Epidermal melanocyte (primary cell): ENCODE measurements around the gene CAPG.
A peak's percentile ranks its signal among the peaks of the same experiment; 100 is the strongest.
"Not testable (repeated sequence)": the region's sequence is repeated elsewhere in the genome, so short reads cannot be mapped to it uniquely, and the experiment has no call there.

ENCODE experiments used
- DNase-seq: peaks from one replicate; pipeline ENCODE4 v3.0.0; 2011; ENCODE audit warnings: low spot score; ENCODE audit not compliant: insufficient read length

The CAPG gene

DNA sequence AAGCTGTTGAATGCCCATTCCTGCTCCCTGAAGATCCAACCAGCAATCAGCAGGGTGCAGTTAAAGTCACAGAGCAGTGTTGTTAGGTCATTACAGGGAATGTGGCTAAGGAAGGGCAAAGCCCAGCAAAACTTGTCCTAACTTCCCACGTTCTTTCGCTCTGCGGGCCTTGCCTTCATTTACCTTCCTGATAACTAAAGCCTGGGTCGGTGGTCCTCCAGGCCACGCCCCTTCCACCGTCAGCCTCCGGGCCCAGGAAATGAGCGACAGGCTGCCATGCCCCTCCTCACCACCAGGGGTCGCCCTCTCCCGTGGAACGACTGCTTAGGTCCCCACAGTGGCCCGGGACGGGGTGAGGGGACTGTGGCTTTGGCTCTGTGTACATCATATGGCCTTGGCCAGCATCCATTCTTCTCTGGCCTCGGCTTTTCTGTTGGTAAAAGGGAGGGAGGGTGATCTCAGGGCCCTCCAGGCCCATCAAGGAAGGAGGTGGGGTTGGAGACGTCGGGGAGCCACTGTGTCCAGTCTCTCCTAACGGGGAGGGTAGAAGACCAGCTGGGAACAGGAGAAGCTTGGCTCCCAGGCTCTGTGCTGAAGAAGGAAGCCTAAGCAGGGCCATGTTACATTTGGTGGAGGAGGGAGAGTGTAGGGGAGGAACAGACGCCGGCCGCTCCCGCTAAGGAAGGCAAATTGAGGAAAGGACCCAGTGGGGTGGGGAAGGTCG is 10.5 kb upstream of the CAPG start:
- peak; percentile 84 for DNase-seq

DNA sequence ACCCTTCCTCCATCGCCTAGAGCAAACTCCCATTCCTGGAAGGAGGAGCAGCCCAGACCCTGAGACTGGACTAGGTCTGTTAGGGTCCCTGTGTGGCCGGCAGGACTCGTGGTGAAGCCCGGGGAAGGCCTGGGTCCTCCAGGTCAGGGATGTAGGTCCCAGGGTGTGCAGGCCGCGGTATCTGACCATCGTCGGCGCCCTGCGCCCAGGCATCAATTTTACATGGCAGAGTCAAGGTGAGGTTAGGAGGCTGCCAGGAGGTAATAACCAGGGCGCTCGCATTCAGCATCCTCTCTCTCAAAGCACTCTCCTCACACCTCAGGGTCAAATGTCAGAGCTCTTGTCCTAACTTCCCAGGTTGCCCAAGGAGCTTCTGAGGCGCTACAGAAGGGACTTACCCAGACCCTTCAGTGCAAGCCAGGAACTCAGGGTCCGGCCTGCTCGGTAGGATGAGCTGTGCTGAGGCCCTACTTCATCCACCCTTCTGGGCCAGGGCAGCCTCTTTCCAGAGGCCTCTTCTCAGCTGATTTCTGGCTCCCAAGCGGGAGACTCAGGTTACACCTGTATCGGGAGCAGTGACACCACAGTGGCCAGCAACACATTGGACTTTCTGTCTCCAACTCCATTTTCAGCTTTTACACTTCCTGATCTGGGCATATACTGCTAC is 9.0 kb upstream of the CAPG start:
- no peak for DNase-seq

DNA sequence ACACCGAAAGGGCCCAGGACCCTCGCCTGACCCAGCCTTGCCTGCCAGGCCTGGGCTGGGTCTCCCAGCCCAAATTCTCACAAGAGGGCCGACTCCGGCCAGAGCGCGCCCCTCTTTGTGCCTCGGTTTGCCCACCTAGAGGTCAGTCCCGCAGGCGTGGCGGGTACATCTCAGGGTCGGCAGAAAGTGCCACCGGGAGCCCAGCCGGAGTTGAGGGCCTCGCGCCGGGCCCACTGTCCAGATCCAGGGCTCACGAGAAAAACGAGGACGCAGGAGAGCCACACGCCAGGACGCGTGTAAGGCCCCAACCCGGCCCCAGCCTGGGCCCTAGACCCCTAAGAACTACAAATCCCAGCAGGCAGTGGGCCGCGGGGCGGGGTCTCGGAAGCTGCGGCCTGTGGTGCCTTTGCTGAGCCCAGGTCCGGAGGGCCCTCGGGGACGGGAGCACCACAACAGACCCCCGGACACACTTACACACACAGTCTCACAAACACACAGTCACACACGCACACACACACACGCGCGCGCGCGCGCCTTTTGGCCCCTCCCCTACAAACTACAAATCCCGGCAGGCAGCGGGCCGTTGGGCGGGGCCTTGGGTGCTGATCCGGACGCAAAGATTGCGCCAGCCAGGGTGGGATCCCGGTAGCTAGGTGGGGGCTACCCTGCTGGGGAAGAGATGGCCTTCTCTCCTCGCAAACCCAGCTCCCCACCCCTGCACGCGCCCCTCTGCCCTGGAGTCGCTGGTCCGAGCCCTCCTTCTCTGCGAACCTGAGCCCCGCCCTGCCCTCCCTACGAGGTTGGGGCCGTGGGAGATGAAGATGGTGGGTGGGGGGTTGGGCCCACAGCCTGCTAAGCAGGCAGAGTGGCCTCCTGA is 8.2 kb upstream of the CAPG start, which contains the start of gene SH2D6:
Gene SH2D6 (plus strand): TSS at position 583 of the 877 bp plus-strand sequence. CDS start 10,752 bp downstream, outside the sequence.
- DNase-seq: peak; percentile 84

DNA sequence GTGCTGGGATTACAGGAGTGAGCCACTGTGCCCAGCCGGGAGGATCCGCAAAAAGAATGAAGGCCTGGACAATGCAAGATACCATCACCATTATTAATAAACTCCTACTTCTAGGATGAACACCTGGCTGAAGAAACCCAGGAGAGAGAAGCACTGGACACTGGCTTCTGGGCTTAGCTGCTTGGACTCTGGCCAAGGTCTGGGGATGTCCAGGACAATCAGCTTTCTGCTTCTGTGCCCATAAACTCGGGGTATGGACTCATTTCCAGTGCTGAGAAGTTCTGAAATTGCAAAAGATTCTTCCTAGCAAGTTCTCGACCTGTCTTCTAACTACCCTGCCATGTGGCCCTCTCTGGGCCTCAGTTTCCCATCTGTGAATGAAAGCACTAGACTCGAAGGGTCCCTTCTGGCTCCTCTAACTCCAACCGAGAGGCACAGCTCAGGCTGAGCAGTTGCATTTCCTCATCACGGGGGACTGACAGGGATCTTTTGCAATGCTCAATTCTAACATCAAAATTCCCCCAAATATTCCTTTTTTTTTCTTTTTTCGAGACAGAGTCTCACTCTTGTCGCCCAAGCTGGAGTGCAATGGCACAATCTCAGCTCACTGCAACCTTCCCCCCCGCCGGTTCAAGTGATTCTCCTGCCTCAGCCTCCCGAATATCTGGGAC is 5.9 kb upstream of the CAPG start:
- DNase-seq: no peak

DNA sequence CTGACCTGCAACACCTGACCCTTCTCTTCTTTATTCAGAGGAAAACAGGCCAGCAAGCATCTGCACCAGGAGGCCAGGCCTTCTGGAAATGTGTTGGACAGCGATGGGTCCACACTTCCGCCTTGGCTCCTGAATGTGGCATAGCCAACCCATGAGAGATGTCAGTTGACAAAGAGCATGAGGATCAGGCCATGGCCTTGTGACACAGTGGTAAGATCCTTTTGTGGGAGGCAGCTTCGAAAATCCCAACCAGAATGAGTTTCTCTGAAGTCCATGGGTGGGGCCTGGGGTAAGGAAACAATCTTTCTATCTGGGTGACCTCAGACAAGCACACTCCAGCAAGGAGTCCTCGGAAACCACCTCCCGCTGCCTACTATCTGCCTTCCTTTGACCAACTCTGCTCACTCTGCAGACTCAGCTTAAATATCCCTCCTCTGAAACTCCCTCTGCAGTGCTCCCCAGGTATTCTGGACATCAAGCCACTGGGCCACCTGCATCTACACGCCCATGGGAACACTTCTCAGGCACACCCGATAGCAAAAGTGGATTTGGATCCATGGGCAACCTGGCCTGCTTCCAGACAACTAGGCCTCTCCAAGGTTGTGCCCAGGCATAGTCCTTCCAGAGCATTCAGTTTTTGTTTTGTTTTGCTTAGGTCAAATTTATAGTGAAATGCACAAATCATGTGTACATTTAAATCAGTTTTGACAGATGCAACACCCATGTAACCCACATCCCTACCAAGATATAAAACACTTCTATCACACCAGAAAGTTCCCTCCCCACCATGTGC is 4.8 kb upstream of the CAPG start:
- DNase-seq: no peak

DNA sequence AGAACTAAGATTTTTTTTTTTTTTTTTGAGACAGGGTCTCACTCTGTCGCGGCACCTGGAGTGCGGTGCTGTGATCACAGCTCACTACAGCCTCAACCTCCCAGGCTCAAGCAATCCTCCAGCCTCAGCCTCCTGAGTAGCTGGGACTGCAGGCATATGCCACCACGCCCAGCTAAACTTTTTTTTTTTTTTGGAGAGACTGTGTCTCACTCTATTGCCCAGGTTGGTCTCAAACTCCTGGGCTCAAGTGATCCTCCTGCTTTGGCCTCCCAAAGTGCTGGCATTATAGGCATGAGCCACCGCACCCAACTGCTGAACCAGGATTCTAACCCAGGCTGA is 4.2 kb upstream of the CAPG start:
- DNase-seq: not testable (repeated sequence)

DNA sequence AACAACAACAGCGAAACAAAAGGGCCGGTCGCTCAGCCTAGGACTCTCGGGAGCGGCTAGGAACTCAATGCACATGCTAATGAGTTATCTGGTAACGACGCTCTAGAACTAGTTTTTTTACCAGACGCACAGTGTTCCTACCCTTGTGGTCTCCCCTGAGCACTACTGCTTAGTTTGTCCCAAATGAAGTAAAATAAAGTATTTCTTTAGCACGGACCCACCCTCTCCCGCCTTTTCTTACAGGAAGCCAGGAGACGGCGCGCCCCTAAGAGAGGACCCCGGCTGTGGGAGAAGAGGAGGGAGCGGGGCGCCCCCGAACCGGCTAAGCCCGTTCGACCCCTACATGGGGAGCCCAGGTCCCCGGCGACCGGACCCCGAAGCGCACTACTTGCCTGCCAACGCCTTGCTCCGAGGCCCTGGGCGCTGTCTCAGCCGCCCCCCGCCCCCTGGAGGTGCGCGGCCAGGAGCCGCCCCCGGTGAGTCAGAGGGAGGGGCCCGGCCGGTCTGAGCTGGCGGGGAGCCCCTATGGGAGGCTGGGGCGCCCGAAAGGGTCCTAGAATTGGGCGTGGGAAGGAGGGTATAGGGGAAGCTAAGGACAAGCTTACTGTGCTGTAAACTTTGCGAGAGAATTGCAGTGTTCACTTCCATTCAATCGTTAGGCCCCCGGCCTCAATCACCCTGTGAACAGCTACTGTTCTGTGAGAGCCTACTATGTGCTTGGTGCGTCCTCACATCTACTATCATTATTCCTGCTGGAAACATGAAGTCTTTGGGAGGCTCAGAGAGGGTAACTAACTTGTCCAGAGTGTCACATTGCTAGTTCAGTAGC is 3.6 kb upstream of the CAPG start:
- DNase-seq: no peak

DNA sequence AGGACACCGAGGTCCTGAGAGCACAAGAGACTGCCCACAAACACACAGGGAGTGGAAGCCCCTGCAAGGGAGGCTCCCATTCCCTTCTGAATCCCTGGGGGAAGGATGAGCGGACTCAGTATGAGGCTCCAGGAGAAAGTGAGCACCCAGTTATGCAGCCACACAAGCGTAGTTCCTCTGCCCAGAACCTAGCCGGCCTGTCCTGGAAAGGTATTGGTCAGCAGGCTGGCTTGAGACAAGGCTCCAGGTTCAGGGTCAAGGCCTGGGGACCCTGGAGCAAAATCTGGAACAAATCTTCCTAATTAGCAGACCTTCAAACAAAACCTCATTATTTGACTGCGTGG is 1.2 kb upstream of the CAPG start:
- DNase-seq: no peak

DNA sequence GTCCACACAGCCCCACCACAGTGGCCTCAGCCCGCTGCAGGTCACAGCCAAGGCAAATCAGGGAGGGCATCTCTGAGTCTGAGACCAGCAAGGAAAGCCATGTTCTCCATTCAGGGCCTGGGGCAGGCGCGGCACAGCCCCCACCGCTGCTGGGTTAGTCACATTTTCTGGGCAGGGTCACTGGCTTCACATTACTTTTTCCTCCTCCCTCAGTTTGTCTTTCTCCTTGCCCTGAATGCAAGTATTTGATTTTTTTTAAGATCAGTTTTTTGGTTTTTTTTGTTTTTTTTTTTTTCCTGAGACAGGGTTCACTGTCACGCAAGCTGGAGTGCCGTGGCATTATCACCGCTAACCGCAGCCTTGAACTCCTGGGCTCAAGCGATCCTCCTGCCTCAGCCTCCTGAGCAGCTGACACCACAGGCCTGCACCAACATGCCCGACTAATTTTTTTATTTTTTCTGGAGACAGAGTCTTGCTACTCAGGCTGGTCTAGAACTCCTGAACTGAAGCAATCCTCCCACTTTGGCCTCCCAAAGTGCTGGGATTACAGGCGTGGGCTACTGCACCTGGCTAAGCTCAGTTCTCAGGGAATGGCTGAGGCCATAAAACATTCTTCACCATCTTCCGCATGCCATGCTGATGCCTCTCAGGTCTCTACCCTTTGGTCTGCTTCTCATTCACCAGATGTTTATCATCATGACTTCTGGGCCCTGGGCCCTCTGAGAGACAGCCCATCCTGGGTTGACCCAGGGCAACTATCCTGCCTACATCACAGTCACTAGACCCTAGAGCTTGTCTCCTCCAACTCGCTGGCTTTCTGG is 628 bp upstream of the CAPG start:
- DNase-seq: no peak

DNA sequence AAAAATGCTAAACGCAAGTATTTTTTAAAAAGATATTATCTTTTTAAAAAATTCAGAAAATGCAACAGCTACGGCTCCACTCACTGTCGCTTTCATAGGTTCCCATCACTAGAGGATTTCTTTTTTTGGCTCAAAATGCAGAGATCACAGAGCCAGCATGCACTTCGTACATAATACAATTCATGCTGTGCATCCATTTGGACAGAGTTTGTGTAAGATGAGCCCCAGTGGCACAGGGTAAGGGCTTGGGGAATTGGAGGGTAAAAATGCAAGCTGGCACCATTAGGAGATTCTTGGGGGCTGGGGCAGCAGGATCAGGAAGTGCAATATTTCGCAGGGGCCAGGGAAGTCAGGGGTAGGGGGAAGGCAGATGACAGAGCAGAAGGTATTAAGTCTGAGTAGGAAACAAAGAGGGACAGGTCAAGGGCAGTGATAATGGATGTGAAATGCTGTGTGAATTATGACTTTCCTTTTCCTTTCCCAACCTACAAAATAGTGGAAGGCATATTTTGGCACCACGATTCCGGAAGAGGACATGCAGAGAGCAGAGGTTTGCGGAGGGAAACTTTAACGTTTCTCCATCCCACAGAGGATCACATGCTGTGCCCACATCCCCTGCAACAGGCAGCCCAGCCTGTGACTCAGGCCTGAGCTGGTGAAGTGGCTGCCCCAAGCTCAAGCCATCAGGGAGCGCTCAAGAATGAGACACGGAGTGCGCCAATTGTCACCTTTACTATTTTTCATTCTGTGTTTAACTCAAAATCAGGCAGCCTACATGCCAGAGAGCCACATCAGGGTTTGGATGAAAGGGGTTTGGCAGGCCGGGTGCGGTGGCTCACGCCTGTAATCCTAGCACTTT is 4.7 kb downstream of the CAPG start:
- no peak for DNase-seq

DNA sequence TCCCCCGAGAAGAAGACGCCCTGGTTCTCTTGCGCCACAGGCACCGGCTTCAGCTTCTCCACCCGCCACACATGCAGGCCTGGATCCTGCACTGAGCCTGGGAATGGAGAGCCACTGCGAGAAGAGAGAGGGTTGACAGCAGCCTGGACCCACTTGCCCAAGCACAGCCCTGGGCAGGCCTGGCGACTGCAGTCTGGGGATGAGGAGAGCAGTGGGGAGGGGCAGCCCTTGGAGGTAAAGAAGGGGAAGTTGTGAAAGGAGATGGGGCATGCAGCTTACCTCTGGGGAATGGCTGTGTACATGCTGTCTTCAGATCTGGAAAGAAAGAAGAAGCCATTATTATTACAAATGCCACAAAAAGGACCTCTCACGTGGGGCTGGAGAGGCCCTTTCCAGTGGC is 8.3 kb downstream of the CAPG start:
- no peak for DNase-seq

DNA sequence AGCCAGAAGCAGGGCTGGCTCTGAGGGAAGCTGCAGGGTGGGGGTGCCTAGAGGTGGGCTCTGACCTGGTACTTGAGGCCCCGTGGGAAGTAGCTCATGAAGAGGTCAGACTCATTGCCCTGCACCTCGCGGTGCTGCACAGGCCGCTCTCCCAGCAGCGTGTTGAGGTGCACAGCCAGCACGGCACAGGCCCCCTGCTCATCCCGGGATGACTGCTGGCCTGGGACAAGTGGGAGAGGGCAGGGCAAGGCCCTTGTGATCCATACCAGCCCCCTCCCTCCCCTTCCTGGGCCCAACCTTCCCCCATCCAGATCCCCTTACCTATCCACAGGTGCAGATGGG is 8.7 kb downstream of the CAPG start:
- no peak for DNase-seq

DNA sequence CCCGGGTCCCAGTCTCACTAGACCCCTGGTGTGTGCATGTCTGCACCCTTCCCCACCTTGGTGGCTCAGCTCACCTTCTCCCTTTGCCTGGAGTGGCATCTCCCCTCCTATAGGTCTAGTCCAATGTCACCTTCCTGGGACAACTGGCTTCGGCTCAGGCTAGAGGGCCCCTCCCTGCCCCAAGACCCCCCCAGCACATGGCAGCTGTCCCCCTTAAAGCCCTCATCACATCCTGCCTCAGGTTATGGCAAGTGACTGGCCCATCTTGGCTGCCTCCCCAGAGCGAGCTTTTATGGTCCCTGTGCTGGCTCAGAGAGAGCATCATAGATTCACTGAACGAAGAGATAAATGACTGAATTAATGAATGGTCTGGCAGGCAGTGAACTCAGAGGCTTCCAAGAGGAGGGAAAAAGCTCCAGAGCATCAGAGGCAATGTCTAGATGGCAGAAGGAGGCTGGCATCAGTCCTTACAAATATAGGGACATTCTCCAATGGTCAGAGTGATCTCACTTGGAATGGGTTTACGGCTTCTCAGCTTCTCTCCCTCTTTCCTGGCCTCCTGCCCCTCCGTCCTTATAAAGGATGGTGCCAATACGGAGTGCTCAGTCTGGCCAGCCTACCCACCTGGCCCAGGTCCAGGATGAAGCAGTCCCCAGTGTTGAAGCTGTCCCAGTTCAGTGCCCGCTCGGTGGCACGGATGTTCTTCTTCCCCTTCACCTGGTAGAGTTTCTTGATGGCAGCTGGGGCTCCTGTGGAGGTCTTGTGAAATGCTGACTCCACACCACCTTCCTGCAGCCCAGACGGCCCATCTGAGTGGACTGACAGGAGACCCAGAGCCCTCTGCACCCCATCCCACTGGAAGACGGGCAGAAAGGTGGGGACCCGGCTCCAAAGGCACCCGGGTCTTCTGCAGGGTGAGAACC is 9.4 kb downstream of the CAPG start:
- DNase-seq: no peak

DNA sequence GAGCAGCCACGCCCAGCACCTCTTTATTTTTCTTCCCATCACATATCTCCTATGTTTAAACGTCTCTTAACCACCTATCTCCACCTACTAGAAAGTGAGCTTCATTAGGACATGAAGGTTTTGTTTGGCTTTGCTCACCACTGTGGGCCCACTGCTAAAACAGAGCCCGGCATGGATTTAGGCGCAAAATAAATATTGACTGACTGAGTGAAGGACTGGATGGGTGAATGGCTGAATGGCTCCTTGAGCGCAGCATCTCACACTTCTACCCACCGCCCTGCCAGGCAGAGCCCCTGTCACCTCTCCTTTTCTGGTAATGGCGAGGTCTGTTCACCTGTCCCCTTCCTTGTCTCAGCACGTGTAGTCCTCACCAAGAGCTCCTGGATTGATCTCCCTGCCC is 10.1 kb downstream of the CAPG start:
- no peak for DNase-seq

DNA sequence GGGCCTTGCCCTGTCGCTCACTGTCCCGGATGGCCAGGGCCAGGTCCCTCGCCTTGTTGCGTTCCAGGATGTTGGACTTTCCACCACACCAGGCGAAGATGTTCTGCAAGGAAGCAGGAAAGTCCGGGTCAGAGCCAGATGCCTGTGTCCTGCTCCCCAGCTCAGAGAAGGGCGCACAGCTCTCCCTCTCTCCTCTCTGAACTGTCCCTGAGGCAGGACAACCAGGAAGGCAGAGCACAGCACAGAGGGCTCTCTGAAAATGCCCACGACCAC is 11.0 kb downstream of the CAPG start:
- DNase-seq: no peak

DNA sequence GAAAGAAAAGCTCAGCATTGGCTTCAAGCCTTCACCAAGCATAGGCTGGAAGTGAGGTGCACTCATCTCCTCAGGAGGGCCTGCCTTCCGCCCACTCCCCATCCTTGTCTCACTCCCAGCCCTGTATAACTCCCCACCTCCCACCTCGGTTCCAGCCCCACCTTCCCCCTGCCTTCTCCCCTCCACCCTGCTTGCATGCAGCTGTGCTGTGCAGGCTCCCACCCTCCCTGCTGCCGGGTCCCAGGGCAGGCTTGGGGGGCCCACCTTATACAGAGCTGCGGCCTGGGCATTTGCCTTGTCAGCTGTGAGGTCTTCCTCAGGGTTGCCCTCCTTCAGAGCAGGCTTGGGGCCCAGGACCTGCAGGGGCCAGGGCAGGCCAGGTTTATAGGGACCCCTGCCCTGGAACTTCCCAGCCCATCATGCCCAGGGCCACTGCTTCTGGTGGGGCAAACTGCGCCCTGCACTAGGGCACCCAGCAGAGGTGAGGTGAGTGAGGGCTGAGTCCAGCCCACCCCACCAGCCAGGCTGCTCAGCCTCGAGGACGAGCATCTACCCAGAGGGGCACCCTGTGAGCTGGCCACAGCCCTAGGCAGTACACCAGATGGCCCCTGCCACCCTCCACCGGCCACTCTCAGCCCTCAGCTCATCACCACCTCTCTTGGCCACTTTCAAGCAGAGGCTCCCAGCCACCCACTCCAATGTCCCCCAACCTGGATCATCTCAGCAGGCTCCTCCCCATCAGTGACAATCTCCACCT is 11.6 kb downstream of the CAPG start:
- DNase-seq: no peak

DNA sequence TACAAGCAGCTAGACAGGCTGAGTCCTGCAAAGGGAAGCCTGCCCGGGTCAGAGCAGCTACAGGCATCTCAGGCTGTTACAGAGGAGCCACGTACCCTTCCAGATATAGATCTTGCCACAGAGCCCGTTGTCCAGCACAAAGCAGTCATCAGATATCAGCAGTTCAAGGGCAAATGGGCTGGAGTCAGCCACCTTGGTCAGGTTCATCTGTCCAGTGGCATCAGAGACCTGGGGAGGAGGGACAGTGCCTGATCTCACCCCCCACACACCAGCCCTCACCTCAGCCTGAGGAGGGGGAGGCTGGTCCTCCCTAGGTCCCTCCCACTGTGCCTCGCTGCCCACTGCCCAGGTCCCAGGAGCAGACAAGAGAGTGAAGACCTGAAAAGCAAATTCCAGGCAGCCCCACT is 12.2 kb downstream of the CAPG start:
- DNase-seq: no peak
